Ureter (tissue), 1 donor: ENCODE measurements around the gene FAM227B. TPM values are rescaled to one million over a fixed set of nuclear protein-coding genes. Genes with fewer than 3 reads are reported as not detected.

Experiments used
- DNase-seq: peaks from one replicate; pipeline ENCODE4 v3.0.0-alpha.2; 2020; ENCODE audit warnings: low spot score
- total RNA-seq: library from RNA; stranded (reverse); gene quantifications from one replicate; pipeline ENCODE4 v1.2.4, GENCODE V29; 2023
- donor health status: DM: yes; HTN: yes; CAD: no.

Gene FAM227B
- total RNA-seq, 1 donor from 2014 or later, result 9.6 TPM

DNA sequence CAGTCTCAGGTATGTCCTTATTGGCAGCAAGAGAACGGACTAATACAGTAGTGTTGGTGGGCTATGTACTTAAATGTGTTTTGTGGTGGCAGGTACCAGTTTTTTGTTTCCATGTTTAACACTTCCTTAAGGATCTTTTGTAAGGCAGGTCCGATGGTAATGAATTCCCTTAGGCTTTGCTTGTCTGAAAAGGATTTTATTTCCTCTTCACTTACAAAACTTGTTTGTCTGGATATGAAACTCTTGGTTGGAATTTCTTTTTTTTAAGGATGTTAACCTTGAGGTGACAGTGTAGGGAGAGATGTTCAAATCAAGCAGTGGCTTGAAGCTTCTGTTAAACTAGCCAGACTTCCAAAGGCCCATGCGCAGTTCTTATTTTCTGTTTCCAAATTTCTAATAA is 319.8 kb downstream of the FAM227B start:
- DNase-seq, result no peak

DNA sequence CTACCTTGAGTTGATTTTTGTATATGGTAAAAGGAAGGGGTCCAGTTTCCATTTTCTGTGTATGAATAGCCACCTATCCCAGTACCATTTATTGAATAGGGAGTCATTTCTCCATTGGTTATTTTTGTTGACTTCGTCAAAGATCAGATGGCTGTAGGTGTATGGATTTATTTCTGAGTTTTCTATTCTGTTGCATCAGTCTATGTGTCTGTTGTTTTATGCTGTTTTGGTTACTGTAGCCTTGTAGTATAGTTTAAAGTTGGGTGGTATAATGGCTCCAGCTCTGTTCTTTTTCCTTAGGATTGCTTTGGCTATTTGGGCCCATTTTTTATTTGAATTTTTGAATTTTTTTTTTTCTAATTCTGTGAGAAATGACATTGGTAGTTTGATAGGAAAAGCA is 323.0 kb downstream of the FAM227B start:
- no peak for DNase-seq

DNA sequence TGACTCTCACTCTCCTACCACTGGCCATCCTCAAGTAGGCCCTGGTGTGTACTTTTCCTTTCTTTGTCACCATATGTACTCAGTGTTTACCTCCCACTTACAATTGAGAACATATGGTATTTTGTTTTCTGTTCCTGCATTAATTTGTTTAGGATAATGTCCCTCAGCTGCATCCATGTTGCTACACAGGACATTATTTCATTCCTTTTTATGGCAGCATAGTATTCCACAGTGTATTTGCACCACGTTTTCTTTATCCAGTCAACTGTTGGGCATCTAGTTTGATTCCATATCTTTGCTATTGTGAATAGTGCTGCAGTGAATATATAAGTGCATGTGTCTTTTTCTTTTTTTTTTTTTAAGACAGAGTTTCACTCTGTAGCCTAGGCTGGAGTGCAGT is 324.4 kb downstream of the FAM227B start:
- DNase-seq, result no peak

DNA sequence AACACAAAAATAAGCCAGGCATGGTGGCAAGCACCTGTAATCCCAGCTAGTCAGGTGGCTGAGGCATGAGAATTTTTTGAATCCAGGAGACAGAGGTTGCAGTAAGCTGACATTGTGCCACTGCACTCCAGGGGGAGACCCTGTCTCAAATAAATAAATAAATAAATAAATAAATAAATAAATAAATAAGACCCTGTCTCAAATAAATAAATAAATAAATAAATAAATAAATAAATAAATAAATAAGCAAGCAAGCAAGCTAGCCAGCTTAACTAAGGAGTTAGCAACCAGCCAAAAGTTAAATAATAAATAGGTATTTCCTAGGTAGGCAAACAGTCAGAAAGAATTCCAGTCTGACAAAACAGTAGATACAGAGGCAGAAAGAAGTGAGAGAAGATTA is 326.7 kb downstream of the FAM227B start:
- no peak for DNase-seq

DNA sequence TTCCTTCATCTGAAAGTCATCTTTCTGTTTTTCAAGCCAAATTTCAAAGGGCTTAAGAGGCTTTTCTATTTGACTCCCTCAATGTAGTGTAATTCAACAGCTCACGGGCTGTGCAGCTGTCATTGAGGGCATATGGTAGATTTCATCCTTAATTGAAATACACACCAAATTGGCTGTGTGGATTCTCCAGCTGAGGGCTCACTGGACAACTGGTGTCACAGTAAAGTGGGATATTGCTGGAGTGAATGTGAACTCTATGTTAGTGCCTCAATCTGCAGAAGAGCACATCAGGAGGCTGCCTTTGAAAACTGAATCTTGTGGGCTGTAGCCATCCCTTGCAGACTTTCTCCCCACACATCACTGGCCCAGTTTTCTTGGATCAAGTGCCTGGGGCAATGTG is 330.4 kb downstream of the FAM227B start:
- no peak for DNase-seq

DNA sequence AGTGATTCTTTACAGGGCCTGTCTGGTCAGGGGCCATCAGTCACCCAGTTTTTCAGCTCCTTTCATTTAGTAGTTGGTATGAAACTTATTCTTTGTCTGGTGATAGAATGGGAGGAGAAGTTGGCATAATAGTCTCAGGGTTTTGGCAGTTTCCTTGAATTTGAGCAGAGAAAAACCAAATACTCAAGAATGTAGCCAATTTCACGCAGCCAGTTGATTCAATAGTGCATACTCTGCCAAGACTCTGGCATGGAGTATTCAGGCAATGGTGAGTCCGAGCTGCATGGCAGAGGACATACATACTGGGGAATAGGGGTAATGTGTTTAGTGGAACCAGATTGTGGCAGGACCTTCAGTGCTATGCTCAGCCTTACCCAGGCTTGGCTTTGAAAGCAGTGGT is 332.2 kb downstream of the FAM227B start:
- no peak for DNase-seq

DNA sequence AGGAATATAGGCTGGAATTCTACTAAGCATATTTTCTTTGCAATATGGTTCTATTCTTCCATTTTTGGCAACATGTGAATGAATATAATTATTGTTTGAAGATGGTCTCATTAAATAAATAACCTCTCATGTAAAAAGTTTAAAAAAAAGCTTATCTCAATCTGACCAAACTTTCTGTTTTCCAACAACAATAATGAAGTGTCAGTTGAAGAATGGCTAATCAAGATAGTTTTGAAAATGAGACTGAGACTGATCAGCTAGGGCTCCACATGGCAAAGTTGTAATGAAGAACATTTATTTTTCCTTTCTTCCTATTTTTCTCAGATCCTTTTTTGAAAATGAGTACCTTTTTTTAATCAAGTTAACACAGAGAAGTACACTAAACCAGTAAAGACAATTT is 333.1 kb downstream of the FAM227B start:
- DNase-seq, result no peak

DNA sequence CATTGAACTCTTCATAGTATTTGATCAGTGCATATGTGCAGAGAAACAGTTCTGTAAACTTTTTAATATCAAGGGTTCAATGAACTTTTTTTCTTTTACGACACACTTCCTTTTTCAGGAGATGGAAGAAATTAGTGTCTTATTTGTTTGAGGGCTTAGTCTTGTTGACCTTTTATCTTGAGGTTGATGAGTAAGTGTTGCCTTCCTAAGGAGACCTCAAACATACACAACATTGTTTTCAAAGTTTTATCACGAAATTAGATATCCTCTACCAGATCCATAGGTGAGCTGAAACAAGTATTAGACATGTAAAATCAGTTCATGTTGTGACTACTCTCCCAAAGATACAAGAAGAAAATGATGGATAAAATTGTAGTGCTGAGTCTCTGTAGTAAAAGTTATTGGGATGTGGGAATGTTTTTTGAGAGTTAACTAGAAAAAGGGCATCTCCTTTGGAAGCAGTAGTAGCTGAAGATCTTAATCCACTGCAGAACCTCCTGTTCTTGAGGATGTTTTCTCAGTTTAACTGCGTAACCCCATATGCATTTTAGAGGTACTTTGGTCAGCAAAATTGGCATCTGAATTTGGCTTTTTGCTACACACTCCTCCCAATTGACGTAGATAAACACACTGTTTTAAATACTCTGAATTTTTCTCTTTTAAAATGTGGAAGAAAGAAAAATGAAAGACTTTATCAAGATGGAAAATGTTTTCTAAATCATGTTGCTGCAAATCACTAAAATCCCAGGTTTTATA is 333.8 kb downstream of the FAM227B start:
- DNase-seq, result no peak

DNA sequence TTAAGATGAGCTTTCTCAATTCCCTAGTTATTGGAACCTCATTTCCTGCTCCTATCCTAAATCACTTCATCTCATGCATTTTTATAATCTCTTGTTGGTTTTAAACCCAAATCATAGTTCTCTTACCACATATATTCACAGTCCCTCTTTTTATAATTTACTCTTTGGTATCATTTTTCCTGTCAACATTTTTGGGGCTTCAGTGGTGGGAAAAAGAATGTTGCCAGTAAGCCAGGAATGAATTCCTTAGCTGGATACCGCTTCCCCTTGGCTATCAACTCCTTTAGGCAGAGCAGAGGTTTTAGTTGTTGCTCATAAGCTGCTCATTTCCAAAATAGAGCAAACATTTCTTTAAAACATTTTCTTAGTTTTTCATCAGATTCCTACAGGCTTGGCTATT is 338.3 kb downstream of the FAM227B start:
- DNase-seq, result no peak

DNA sequence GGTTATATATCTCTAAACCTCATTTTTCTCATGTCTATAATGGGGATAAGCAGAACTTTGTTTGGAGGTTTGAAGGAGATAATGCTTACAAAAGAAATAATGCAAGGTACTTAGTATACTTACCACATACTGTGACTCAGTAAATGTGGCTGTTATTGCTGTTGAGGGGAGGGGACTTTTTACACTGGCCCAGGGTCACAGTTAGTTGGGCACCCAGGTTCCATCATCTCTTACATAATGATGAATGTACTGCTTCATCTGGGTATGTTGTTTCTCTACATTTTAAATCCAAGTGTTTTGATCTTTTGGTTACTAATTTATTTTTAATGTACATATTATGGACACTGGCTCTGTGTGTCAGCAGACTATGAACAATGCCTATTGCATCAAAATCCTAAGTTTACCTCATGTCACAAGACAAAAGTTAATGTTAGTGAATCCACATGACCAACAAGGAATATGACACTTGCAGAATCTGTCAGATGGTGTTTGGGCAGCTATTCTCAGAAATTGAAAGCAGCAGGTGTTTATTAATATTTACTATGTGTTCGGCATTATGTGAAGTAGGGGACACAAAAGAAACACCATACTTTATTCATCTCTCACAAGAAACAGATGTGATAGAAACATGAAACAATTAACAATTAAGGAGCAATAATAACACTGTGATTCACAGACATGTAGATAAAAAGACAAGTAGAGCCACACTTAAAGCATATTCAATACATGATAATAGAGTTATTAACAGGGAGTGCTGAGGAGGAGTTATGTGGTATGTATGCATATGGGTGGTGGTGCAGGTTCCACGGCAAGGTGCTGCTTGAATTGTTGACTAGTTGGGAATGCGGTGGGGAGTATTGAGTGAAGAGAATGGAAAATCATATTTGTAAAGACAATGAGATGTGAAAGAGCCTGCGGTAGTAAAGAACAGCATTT is 340.8 kb downstream of the FAM227B start:
- DNase-seq, result no peak

DNA sequence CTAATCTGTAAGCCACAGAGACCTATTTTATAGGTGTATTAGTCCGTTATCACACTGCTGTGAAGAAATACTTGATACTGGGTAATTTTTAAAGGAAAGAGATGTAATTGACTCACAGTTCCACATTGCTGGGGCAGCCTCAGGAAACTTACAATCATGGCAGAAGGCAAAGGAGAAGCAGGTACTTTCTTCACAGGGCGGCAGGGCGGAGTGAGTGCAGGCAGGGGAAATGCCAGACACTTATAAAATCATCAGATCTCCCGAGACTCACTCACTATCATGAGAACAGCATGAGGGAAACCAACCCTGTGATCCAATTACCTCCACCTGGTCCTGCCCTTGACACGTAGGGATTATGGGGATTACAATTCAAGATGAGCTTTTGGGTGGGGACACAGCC is 341.9 kb downstream of the FAM227B start:
- DNase-seq, result no peak

Other genes with a start within 250 kb of the FAM227B start
- gene FGF7, start 197.6 kb downstream of the FAM227B start, total RNA-seq, result 48.3 TPM
- 42.9 TPM for gene DTWD1, start 230 bp upstream of the FAM227B start, total RNA-seq